DMS153 (cell line): ENCODE measurements around the gene ADARB2.

Source experiments
- DNase-seq: peaks from one replicate; lab custom pipeline; 2025; lab: John Stamatoyannopoulos, UW

ADARB2 gene

DNA sequence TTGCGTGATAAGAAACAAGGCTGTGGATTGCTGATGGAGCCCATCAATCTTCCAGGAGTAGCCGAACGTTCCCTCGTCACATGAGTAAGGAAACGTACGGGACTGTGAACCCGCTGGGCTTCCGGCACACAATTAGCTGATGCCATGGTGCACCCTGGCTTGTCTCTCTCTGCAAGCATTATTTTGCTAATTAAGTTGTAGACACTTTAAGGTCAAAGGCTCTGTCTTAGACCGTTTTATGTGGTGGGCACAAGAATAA lies 50.9 kb downstream of the ADARB2 start:
- no peak for DNase-seq

- no peak for DNase-seq
Observed at GRCh38 chr10:1685699-1686490, 51.4 kb downstream of the ADARB2 start.

DNA sequence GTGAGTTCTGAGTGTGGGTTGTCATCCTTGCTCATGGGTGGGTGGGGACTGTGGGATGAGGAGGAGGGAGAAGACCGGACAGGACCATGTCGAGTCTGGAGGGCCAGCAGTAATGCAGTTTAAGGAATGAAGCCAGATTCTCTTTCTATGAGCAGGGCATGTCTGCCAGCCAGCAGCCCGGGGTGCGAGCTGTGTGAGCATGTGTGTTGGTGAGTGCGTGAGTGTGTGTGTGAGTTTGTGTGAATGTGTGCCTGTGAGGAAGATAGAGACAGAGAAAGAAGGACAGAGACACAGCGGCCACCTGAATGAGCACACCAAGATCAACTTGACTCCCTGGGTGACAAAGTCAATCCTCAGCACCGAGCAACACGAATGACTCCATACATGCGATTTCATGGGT lies 52.3 kb downstream of the ADARB2 start:
- no peak for DNase-seq

- DNase-seq, result no peak
Observed at GRCh38 chr10:1683649-1684048, 53.7 kb downstream of the ADARB2 start.

- DNase-seq, result no peak
Observed at GRCh38 chr10:1679821-1680650, 57.3 kb downstream of the ADARB2 start.

DNA sequence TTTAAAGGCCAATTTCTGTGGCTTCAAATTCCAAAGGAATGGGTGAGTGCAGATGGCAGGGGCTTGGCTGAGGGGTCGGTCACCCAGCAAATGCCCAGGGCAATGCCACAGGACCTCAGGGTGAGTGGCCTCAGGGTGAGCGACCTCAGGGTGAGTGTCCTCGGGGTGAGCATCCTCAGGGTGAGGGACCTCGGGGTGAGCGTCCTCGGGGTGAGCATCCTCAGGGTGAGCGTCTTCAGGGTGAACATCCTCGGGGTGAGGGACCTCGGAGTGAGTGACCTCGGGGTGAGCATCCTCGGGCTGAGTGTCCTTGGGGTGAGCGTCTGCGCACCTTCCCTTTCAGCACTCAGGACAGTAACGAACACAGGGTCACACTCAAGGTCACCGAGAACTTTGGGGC lies 59.2 kb downstream of the ADARB2 start:
- no peak for DNase-seq

DNA sequence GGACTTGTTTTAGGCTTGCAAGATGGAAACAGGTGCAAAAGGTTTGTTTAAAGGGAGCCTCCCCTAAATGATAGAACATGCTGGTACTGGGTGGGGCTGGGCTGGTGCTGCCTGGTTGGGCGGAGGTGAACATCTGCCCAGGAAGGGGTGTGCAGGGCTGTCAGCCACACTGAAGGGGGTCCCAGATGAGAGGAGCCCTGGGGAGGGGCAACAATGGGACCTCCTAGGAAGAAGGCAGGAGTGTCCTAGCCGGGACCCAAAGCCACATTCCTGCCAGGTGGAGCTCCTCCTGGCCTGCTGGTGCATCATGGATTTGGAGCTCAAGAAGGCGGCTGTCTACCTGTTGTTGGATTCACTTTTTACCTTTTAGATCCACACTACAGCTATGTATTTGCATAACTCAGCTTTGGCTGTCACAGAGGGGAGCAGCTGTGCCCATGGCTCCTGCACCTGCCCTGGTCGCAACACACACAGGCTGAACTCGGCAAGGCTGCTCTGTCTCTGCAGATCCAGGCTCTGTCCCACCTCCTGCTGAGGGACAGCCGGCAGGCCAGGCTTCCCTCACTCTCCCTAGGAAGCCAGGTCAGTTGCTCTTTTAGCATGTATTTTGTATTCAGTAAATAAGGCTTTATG lies 59.9 kb downstream of the ADARB2 start:
- DNase-seq, result no peak

DNA sequence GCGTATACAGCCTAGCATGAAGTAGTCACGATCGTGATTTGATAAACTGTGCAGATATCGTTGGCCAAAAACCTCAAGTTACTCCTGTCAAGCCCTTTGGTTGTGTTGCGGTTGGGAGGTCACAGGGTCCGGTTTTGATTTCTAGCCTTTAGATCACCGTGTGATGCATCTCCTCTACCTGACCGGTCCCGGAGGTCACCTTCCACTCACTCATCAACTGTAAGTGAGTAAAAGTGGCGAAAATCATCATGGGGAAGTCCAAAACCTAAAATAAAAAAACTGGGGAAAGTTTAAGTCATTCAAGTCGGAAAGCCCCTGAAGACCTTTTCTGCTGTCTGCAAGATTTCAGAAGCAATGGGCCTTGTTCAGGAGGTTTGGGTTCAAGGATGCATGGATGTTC lies 62.8 kb downstream of the ADARB2 start:
- no peak for DNase-seq

GRCh38 chr10:1673568-1674345 lies 63.6 kb downstream of the ADARB2 start:
- DNase-seq, result no peak

DNA sequence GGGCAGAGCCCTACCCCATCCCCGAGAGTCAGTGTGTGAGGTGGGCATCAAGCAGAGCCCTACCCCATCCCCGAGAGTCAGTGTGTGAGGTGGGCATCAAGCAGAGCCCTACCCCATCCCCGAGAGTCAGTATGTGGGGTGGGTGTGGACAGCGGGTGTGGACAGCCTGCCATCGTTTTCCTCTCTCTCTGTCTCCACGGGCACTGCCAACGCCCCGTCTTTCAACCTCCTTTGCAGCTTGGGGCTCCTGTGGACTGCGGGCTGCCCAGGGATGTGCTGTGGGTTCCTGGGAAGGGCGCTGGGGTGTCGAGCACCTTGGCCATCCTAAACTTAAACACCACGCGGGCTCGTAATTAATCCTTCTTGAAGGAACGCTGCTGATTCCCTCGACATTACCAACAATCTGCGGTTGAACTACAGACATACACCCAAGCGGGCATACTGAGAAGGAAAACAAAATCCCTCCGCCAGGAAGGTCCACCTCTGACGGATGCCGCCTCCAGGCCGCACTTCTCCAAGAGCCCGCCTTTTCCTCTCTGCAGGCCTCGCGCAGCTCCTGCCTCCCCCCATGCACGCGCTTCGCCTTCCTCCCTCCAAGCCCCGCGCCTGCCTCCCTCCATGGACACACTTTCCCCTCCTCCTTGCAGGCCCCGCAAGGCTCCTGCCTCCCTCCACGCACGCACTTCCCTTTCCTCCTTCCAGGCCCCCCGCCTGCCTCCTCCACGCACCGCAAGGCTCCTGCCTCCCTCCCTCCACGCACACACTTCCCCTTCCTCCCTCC lies 65.1 kb downstream of the ADARB2 start:
- no peak for DNase-seq

GRCh38 chr10:1671366-1672000 lies 65.8 kb downstream of the ADARB2 start:
- DNase-seq, result no peak

DNA sequence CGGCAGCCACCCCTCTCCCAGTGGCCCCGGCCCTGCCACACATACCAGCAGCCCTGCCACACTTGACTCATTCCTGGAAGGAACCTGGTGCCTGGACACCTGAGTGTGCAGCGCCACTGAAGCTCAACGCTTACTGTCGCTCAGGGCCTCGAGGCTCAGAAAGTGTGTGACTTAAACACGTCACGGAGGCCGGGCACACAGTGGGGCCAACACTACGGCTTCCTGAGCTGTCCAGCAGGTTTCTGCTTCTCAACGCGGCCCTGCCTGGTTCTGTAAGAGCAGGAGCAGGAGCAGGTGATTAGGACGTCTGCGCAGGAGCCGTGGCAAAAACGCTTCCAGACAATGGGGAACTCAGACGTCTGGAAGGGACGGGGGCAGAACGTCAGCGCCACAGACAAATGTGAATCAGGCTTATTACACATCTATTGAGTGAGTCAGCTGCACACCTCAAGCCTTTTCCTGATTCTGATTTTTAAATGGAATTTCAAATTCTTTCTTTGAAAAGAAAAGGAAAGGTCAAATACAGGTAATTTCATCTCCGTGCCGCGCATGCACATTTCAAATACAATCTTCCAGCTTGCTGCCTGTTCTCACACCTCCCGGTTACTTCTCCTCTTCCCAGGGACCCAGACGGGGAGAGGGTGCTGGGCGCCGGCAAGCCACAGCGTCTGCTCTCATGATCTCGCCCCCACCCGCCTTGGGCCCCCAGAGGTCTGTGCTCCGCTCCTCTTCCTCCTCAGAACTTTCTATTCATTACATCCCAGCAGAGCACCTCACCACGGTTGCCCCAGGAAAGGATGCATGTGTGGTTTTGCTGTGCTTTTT lies 66.6 kb downstream of the ADARB2 start:
- no peak for DNase-seq

DNA sequence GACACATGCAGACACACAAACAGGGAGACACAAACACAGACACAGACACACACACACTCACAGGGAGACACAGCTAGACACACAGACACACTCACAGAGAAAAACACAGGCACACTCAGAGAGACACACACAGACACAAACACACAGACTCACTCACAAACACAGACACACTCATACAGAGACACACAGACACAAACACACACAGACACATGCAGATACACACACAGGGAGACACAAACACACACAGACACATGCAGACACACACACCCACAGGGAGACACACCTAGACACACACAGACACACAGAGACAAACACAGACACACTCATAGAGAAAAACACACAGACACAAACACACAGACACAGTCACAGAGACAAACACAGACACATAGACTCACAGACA lies 67.9 kb downstream of the ADARB2 start:
- no peak for DNase-seq

- no peak for DNase-seq
Observed at GRCh38 chr10:1668399-1668798, 68.9 kb downstream of the ADARB2 start.

- DNase-seq, result no peak
Observed at GRCh38 chr10:1667392-1667791, 69.9 kb downstream of the ADARB2 start.

DNA sequence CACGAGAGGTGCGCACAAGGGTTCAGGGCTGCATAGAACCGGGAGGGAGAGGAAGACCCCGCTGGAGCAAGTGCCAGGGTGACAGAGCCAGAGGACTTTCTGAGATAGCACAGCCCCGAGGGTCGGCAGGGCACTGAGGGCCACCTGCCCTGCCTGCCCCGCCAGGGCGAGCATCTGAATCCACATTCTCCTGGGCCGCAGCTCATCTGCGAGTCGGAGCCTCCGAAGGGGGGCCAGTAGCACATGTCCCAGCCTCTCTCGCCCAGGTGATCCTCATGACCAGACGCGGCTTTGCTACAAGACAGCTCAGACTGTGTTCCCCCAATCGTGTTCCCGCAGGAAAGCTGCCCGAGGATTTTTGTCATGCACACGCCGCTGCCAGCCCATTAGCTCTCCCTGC lies 71.2 kb downstream of the ADARB2 start:
- no peak for DNase-seq

GRCh38 chr10:1665681-1666080 lies 71.6 kb downstream of the ADARB2 start:
- DNase-seq, result no peak

DNA sequence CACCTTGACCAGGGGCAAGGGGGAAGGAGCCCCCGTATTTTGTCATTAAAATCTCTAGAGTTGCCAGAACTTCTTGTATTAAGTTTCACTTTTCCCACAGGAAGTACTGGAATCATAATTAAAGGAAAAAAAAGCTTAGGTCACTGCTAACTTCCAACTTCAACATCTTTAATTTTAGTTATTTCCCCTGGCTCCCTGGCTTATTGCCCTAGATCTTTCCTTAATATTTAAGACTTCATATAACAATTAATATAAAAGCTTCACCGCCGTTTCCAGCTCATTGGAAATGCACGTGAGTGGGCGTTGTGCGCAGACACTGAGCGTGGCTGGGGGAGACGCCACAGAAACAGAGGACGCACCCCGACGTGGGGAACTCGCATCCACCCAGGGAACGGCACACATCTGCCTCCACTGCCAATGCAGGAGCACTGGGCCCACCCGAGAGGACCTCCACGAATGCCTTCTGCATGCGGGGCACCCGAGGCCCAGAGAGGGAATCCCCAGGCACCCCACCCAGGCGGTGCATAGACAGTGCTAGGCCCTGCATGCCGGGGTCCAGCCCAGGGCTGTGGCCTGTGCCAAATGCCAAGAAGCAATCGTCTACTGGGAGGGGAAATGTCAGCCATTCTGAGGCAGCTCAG lies 72.2 kb downstream of the ADARB2 start:
- DNase-seq, result no peak

DNA sequence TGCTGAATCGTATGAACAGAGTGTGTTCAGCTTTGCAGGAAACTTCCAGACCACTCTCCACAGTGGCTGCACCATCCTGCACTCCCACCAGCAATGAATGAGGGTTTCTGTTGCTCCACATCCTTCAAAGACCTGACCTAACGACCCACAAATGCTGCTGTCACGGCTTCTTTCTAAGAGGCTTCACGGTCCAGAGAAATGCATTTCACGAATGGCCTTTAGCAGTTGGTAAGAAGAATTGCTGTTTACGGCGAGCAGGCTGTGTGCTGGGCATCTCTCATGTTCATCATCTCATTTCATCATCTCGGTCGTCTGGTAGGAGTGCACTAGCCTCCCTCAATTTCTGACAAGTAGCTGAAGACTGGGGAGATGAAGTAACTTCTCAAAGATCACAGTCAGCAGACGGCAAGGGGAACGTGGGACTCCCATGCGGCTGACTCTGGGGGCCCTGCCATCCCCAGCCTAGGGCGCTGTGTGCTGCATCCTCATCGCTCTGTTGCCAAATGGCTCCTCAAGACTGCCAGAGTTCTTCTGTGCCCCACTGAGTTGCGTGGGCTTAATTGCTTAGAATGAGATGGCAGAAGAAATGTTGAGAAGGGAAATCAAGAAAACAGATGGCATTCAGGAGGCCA lies 72.9 kb downstream of the ADARB2 start:
- no peak for DNase-seq
